B cell (primary cell): ENCODE measurements around the gene ADCY10. TPM values are rescaled to one million over a fixed set of nuclear protein-coding genes. Genes with fewer than 3 reads are reported as not detected.

ENCODE experiments used
- ATAC-seq: fragments of 200-7000 bp; cut with Tn5 transposase; one replicate; pipeline ENCODE4 v1.10.0; 2021; ENCODE audit warnings: low read depth, mild to moderate bottlenecking, moderate number of reproducible peaks, moderate library complexity
- CTCF ChIA-PET: fragments of 350-600 bp; sonication (Branson Sonifier 250); formaldehyde crosslinking; loops from one replicate; lab custom pipeline; 2021; ENCODE audit warnings: antibody characterized with exemption, inconsistent platforms; lab: Charles Lee
- POLR2A ChIA-PET: fragments of 350-600 bp; sonication (Branson Sonifier 250); formaldehyde crosslinking; loops from one replicate; lab custom pipeline; 2021; ENCODE audit warnings: antibody characterized with exemption; lab: Charles Lee
- DNase-seq: peaks from one replicate; pipeline ENCODE4 v3.0.0; 2013
- H2AFZ ChIP-seq: 2 replicates; pipeline ENCODE4 v1.6.1; 2012; ENCODE audit warnings: mild to moderate bottlenecking, low read depth, low read length; ENCODE audit not compliant: insufficient read depth, poor library complexity, severe bottlenecking
- H3K27ac ChIP-seq, 2 donors: 1 replicate in 1 of 2; 2 replicates in 1 of 2; pipeline ENCODE4 v1.5.1; 2012 to 2013; ENCODE audit warnings: low read length in 2 of 2, mild to moderate bottlenecking in 2 of 2, moderate library complexity in 1 of 2
- H3K27me3 ChIP-seq, 4 experiments: fragments of 200-600 bp in 1 of 4; sonication (generic) in 1 of 4; replicated peaks in 1 of 4; 1 replicate in 2 of 4; 2 replicates in 2 of 4; pipeline versions ENCODE4 v1.6.1 to v1.7.0; 2013 to 2016; ENCODE audit warnings: low read length in 3 of 4, mild to moderate bottlenecking in 2 of 4, mixed read lengths in 1 of 4, moderate library complexity in 1 of 4; ENCODE audit not compliant: insufficient read depth in 4 of 4, control insufficient read depth in 3 of 4; ENCODE audit errors: control extremely low read depth in 1 of 4
- H3K36me3 ChIP-seq, 2 experiments: replicated peaks in 1 of 2; 1 replicate in 1 of 2; 2 replicates in 1 of 2; pipeline versions ENCODE4 v1.6.1 to v1.7.1; 2013; ENCODE audit warnings: low read length in 1 of 2; ENCODE audit not compliant: insufficient read depth in 2 of 2, control insufficient read depth in 1 of 2; ENCODE audit errors: control extremely low read depth in 1 of 2, extremely low read depth in 1 of 2
- H3K4me1 ChIP-seq, 2 donors: fragments of 200-600 bp in 1 of 2; sonication (generic) in 1 of 2; 1 replicate in 1 of 2; 2 replicates in 1 of 2; pipeline versions ENCODE4 v1.5.1 to v1.6.1; 2013 to 2017; ENCODE audit warnings: low read length in 2 of 2; ENCODE audit not compliant: control insufficient read depth in 2 of 2, insufficient read depth in 2 of 2
- H3K4me2 ChIP-seq: replicated peaks from 2 replicates; pipeline ENCODE3; 2012; ENCODE audit warnings: mild to moderate bottlenecking, low read depth, low read length; ENCODE audit not compliant: poor library complexity, severe bottlenecking
- H3K4me3 ChIP-seq, 5 experiments: fragments of 200-600 bp in 1 of 5; sonication (generic) in 1 of 5; 1 replicate in 3 of 5; 2 replicates in 2 of 5; pipeline versions ENCODE4 v1.5.1 to v1.7.0; 2011 to 2016; ENCODE audit warnings: low read length in 4 of 5, mild to moderate bottlenecking in 4 of 5, low read depth in 2 of 5, control low read depth in 1 of 5, moderate library complexity in 1 of 5; ENCODE audit not compliant: insufficient read depth in 1 of 5; ENCODE audit errors: control extremely low read depth in 1 of 5, extremely low read depth in 1 of 5
- H3K79me2 ChIP-seq: fragments of 200-600 bp; sonication (generic); one replicate; pipeline ENCODE4 v1.6.0; 2016; ENCODE audit warnings: low read length; ENCODE audit not compliant: control insufficient read depth, insufficient read depth
- H3K9ac ChIP-seq: fragments of 200-600 bp; sonication (generic); 2 replicates; pipeline ENCODE4 v1.6.1; 2017; ENCODE audit warnings: mild to moderate bottlenecking, low read length, moderate library complexity
- H3K9me3 ChIP-seq, 3 donors: one replicate each; pipeline versions ENCODE4 v1.6.1 to v1.7.1; 2013; ENCODE audit warnings: low read length in 2 of 3; ENCODE audit not compliant: control insufficient read depth in 2 of 3, insufficient read depth in 1 of 3; ENCODE audit errors: control extremely low read depth in 1 of 3
- H4K20me1 ChIP-seq: 2 replicates; pipeline ENCODE4 v1.6.0; 2012; ENCODE audit warnings: mild to moderate bottlenecking, low read length; ENCODE audit not compliant: insufficient read depth, control insufficient read depth, poor library complexity, severe bottlenecking
- H3K27ac Mint-ChIP-seq: one replicate; pipeline ENCODE4 v1.8.0; 2021; ENCODE audit warnings: mixed read lengths
- H3K27me3 Mint-ChIP-seq: one replicate; pipeline ENCODE4 v1.8.0; 2021; ENCODE audit warnings: mixed read lengths
- H3K4me1 Mint-ChIP-seq: one replicate; pipeline ENCODE4 v1.8.0; 2021; ENCODE audit warnings: mixed read lengths
- H3K4me3 Mint-ChIP-seq: one replicate; pipeline ENCODE4 v1.8.0; 2021; ENCODE audit warnings: mixed read lengths
- H3K9me3 Mint-ChIP-seq: one replicate; pipeline ENCODE4 v1.8.0; 2022; ENCODE audit warnings: mixed read lengths; ENCODE audit not compliant: insufficient read depth
- CTCF ChIP-seq: fragments of 200-600 bp; IDR thresholded peaks from one replicate; pipeline ENCODE4 v1.8.0; 2022; ENCODE audit warnings: antibody characterized with exemption, mild to moderate bottlenecking
- EZH2 ChIP-seq: IDR thresholded peaks from 2 replicates; pipeline ENCODE4 v1.6.1; 2012; ENCODE audit warnings: borderline replicate concordance, low read depth, mild to moderate bottlenecking, moderate library complexity, low read length; ENCODE audit not compliant: insufficient read depth, poor library complexity, severe bottlenecking
- WGBS: methylation state at CpG from one replicate; pipeline ENCODE4 v1.1.5; 2013; ENCODE audit warnings: missing lambda C conversion rate; ENCODE audit not compliant: insufficient coverage; 5-methylcytosine and 5-hydroxymethylcytosine counted together
- intact Hi-C: fragments of 100-400 bp; cut with micrococcal nuclease; formaldehyde crosslinking; loops from one replicate; pipeline ENCODE4 v1.10.0; 2022
- polyA plus RNA-seq: library from polyadenylated mRNA; depleted of rRNA; stranded (reverse); fragments of >200 nt; gene quantifications from 2 replicates; pipeline ENCODE4 v1.2.3, GENCODE V29; 2012
- total RNA-seq, 2 donors: library from RNA; stranded (reverse); fragments of 120-200 nt in 1 of 2; gene quantifications; 1 replicate in 1 of 2; 2 replicates in 1 of 2; pipeline versions ENCODE4 v1.2.3 to v1.2.4, GENCODE V29; 2013 to 2022

ADCY10 gene
- total and polyA plus RNA-seq, 2 donors (not counting 1 experiment from before 2014, with no cell fraction given) = 0.15 TPM; not detected in 1

GRCh38 chr1:167943541-167943940 lies 29.6 kb upstream of the ADCY10 start:
- Mint-ChIP-seq H3K27me3 (no peaks in the 10 kb centered on the region), H3K4me3 (no peak overlapping the region), H3K4me1 (peaks cover 29% of the 10 kb centered on the region), H3K27ac (no peak overlapping the region), H3K9me3 (no peaks in the 10 kb centered on the region)
- no peak for DNase-seq
- Histone ChIP-seq H3K27me3 (no peaks in the 10 kb centered on the region), H3K79me2 (peaks cover 97% of the 10 kb centered on the region), H3K4me1 (peaks cover 0 to under 1% of the 10 kb centered on the region in 2 donors), H2AFZ (no peak overlapping the region), H4K20me1 (no peaks in the 10 kb centered on the region), H3K4me2 (no peak overlapping the region), H3K36me3 (no peaks in the 10 kb centered on the region), H3K4me3 (no peak overlapping the region), H3K27ac (no peak overlapping the region), H3K9me3 (peaks cover 0 to 5% (median 0%) of the 10 kb centered on the region in 3 donors), H3K9ac (no peak overlapping the region)
- WGBS = 99% methylated on average over 7 of the region's 9 CpGs
- intact Hi-C loops = no loop called here
- CTCF ChIA-PET = no interaction called here
- no peak for ATAC-seq
- no peak for TF ChIP-seq CTCF
- no peak for TF ChIP-seq EZH2
- POLR2A ChIA-PET = no interaction called here

- DNase-seq (no peak), ATAC-seq (no peak)
- WGBS = no CpG with 5 or more reads among the region's 2 CpGs
- peaks cover 5 to 11% of the 10 kb centered on the region in 2 donors for H3K4me1 ChIP-seq
- no peak overlapping the region for H2AFZ ChIP-seq
- H3K79me2 ChIP-seq = peaks cover 80% of the 10 kb centered on the region
- H3K27ac ChIP-seq = no peak overlapping the region
- ChIA-PET CTCF (no interaction called here), POLR2A (interaction anchor here (0.7 kb wide), 1 partner anchor 36 kb away, joined by 3 read pairs; no protein-coding TSS in a partner anchor)
- Mint-ChIP-seq H3K4me1 (peaks cover 23% of the 10 kb centered on the region), H3K4me3 (no peak overlapping the region), H3K27me3 (no peaks in the 10 kb centered on the region), H3K27ac (no peak overlapping the region), H3K9me3 (no peaks in the 10 kb centered on the region)
- H3K27me3 ChIP-seq = no peaks in the 10 kb centered on the region
- no peak overlapping the region for H3K4me2 ChIP-seq
- no peak for TF ChIP-seq CTCF
- TF ChIP-seq EZH2 = no peak
- H3K9ac ChIP-seq = no peak overlapping the region
- intact Hi-C loops = no loop called here
- H4K20me1 ChIP-seq = no peaks in the 10 kb centered on the region
- H3K36me3 ChIP-seq = no peaks in the 10 kb centered on the region
- H3K4me3 ChIP-seq = no peak overlapping the region
- H3K9me3 ChIP-seq = peaks cover 0 to 5% (median 0%) of the 10 kb centered on the region in 3 donors
These were observed 26.3 kb upstream of the ADCY10 start for GRCh38 chr1:167940264-167940663.
